Mesendoderm (in vitro differentiated cells): ENCODE data around the gene XCL1.
"Not testable (repeated sequence)": the region's sequence is repeated elsewhere in the genome, so short reads cannot be mapped to it uniquely, and the experiment has no call there.

Experiments used
- DNase-seq: peaks from one replicate; pipeline ENCODE4 v3.0.0; 2013
- H2AK5ac ChIP-seq: 2 replicates; pipeline ENCODE4 v1.6.1; 2013; ENCODE audit warnings: low read length, inconsistent platforms
- H2BK120ac ChIP-seq: 2 replicates; pipeline ENCODE4 v1.6.1; 2013; ENCODE audit warnings: low read depth, mild to moderate bottlenecking, low read length, moderate library complexity, mixed read lengths
- H2BK15ac ChIP-seq: replicated peaks from 2 replicates; pipeline ENCODE4 v1.6.1; 2013; ENCODE audit warnings: low read depth, mild to moderate bottlenecking, moderate library complexity
- H2BK5ac ChIP-seq: 2 replicates; pipeline ENCODE4 v1.6.1; 2013; ENCODE audit warnings: low read length, inconsistent platforms
- H3K18ac ChIP-seq: 2 replicates; pipeline ENCODE4 v1.6.1; 2013; ENCODE audit warnings: mild to moderate bottlenecking, low read length, mixed read lengths
- H3K23ac ChIP-seq: one replicate; pipeline ENCODE4 v1.6.1; 2013; ENCODE audit warnings: low read length
- H3K27ac ChIP-seq: 2 replicates; pipeline ENCODE4 v1.5.1; 2013; ENCODE audit warnings: low read depth, mild to moderate bottlenecking, inconsistent platforms, low read length, moderate library complexity
- H3K27me3 ChIP-seq: 2 replicates; pipeline ENCODE4 v1.6.1; 2013; ENCODE audit warnings: low read length, control low read depth, mild to moderate bottlenecking, inconsistent platforms; ENCODE audit not compliant: insufficient read depth, poor library complexity
- H3K36me3 ChIP-seq: 2 replicates; pipeline ENCODE4 v1.6.1; 2013; ENCODE audit warnings: low read length, inconsistent platforms; ENCODE audit not compliant: control insufficient read depth, insufficient read depth
- H3K4ac ChIP-seq: one replicate; pipeline ENCODE4 v1.6.1; 2013; ENCODE audit warnings: low read depth, mild to moderate bottlenecking, low read length, moderate library complexity
- H3K4me1 ChIP-seq: 2 replicates; pipeline ENCODE4 v1.6.1; 2013; ENCODE audit warnings: low read depth, low read length, inconsistent platforms; ENCODE audit not compliant: control insufficient read depth
- H3K4me2 ChIP-seq: 2 replicates; pipeline ENCODE4 v1.6.1; 2013; ENCODE audit warnings: low read length
- H3K4me3 ChIP-seq: 2 replicates; pipeline ENCODE4 v1.5.1; 2013; ENCODE audit warnings: mild to moderate bottlenecking, low read length
- H3K56ac ChIP-seq: one replicate; pipeline ENCODE4 v1.6.1; 2013; ENCODE audit warnings: low read length
- H3K79me1 ChIP-seq: 2 replicates; pipeline ENCODE4 v1.6.1; 2013; ENCODE audit warnings: low read length, inconsistent platforms
- H3K79me2 ChIP-seq: 2 replicates; pipeline ENCODE4 v1.6.1; 2013; ENCODE audit warnings: mild to moderate bottlenecking, low read length; ENCODE audit not compliant: control insufficient read depth, insufficient read depth
- H3K9ac ChIP-seq: 2 replicates; pipeline ENCODE4 v1.6.1; 2013; ENCODE audit warnings: low read length, inconsistent platforms
- H4K5ac ChIP-seq: one replicate; pipeline ENCODE4 v1.6.1; 2013; ENCODE audit warnings: low read length
- H4K8ac ChIP-seq: one replicate; pipeline ENCODE4 v1.6.1; 2013; ENCODE audit warnings: low read depth, mild to moderate bottlenecking, control low read depth, low read length, moderate library complexity
- WGBS: extraction: QIAGEN DNeasy Blood & Tissue Kit; methylation state at CpG from one replicate; pipeline ENCODE4 v1.1.7; 2013; ENCODE audit warnings: low lambda C conversion rate, missing lambda C conversion rate; ENCODE audit not compliant: insufficient coverage; ENCODE audit errors: extremely low coverage; 5-methylcytosine and 5-hydroxymethylcytosine counted together

The XCL1 gene

DNA sequence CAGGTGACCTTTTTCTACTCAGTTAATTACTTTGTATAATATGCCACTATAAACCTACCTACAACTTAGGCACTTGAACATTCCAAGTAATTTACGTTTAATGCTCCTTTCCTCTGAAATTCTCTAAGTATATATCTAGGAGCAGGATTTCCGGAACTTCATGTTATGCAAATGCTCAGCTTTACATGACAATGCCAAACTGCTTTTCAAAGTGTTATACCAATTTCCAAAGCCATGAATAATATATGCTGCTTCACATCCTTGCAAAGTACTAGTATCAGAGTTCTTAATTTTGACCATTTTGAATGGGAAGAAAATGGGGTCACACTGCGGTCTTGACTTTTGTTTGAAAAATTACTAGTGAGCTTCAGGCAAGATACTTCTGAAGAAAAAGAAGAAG lies 5.8 kb upstream of the XCL1 start:
- no peak overlapping the region for H3K18ac ChIP-seq
- no peak overlapping the region for H3K23ac ChIP-seq
- no peak overlapping the region for H3K56ac ChIP-seq
- H3K9ac ChIP-seq = no peak overlapping the region
- no peaks in the 10 kb centered on the region for H3K79me2 ChIP-seq
- H2BK120ac ChIP-seq = no peak overlapping the region
- no peak overlapping the region for H2AK5ac ChIP-seq
- no peak overlapping the region for H4K5ac ChIP-seq
- H2BK5ac ChIP-seq = no peak overlapping the region
- H3K4ac ChIP-seq = no peak overlapping the region
- no peaks in the 10 kb centered on the region for H3K27me3 ChIP-seq
- H2BK15ac ChIP-seq = no peak overlapping the region
- no peak for DNase-seq
- WGBS = no CpG with 5 or more reads among the region's 3 CpGs
- no peak overlapping the region for H3K4me3 ChIP-seq
- H3K27ac ChIP-seq = no peak overlapping the region
- no peaks in the 10 kb centered on the region for H3K4me1 ChIP-seq
- H3K4me2 ChIP-seq = no peak overlapping the region
- H4K8ac ChIP-seq = no peak overlapping the region
- no peaks in the 10 kb centered on the region for H3K79me1 ChIP-seq
- H3K36me3 ChIP-seq = no peaks in the 10 kb centered on the region

GRCh38 chr1:168572633-168573032 lies 3.8 kb upstream of the XCL1 start:
- H3K4me3 ChIP-seq = no peak overlapping the region
- no peak overlapping the region for H3K23ac ChIP-seq
- no peaks in the 10 kb centered on the region for H3K79me1 ChIP-seq
- no peak overlapping the region for H4K8ac ChIP-seq
- no peak overlapping the region for H3K4me2 ChIP-seq
- H3K4ac ChIP-seq = no peak overlapping the region
- no peak overlapping the region for H3K56ac ChIP-seq
- no peaks in the 10 kb centered on the region for H3K79me2 ChIP-seq
- no peak overlapping the region for H4K5ac ChIP-seq
- DNase-seq = no peak
- no CpG with 5 or more reads among the region's 3 CpGs for WGBS
- no peak overlapping the region for H3K9ac ChIP-seq
- H2BK15ac ChIP-seq = no peak overlapping the region
- H3K27ac ChIP-seq = no peak overlapping the region
- H3K27me3 ChIP-seq = no peaks in the 10 kb centered on the region
- H2AK5ac ChIP-seq = no peak overlapping the region
- H3K18ac ChIP-seq = no peak overlapping the region
- no peaks in the 10 kb centered on the region for H3K36me3 ChIP-seq
- H3K4me1 ChIP-seq = no peaks in the 10 kb centered on the region
- no peak overlapping the region for H2BK120ac ChIP-seq
- no peak overlapping the region for H2BK5ac ChIP-seq

DNA sequence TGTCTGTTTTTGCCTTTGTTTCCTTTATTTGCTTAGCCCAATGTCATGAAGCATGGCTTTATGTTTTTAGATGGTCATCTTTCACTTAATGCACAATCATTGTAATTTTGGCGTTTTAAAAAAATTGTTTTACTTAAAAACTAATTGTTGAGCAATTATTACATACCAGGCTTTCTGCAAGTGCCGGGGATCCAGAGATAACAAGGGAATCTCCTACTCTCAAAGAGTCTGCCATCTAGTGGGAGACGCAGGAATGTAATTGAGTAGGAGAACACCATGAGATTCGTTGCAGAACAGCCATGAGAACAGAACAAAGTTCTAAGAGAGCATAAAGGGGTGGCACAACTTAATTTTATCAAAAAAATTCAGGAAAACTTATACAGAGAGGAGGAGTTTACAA lies 2.2 kb upstream of the XCL1 start:
- no CpG with 5 or more reads among the region's 4 CpGs for WGBS
- not testable (repeated sequence) for H2AK5ac ChIP-seq, H2BK120ac ChIP-seq, H3K56ac ChIP-seq, H3K79me1 ChIP-seq, H2BK5ac ChIP-seq, H3K9ac ChIP-seq, H3K27ac ChIP-seq, H3K4ac ChIP-seq, H3K36me3 ChIP-seq, H4K5ac ChIP-seq, H3K18ac ChIP-seq, H3K4me1 ChIP-seq, H2BK15ac ChIP-seq, H3K27me3 ChIP-seq, H4K8ac ChIP-seq, H3K79me2 ChIP-seq, H3K4me2 ChIP-seq, H3K4me3 ChIP-seq, H3K23ac ChIP-seq
- peak; percentile 21 for DNase-seq

GRCh38 chr1:168578531-168579185 lies 2.3 kb downstream of the XCL1 start:
- H3K9ac ChIP-seq, H3K79me1 ChIP-seq, H2AK5ac ChIP-seq, H3K23ac ChIP-seq, H3K4ac ChIP-seq, H3K4me2 ChIP-seq, H4K8ac ChIP-seq, H3K36me3 ChIP-seq, H2BK5ac ChIP-seq, H3K18ac ChIP-seq, H3K4me3 ChIP-seq, H3K27ac ChIP-seq, H4K5ac ChIP-seq, H3K56ac ChIP-seq, H3K27me3 ChIP-seq, H3K79me2 ChIP-seq, H2BK15ac ChIP-seq, DNase-seq, H3K4me1 ChIP-seq, H2BK120ac ChIP-seq: not testable (repeated sequence)
- no CpG with 5 or more reads among the region's 2 CpGs for WGBS

DNA sequence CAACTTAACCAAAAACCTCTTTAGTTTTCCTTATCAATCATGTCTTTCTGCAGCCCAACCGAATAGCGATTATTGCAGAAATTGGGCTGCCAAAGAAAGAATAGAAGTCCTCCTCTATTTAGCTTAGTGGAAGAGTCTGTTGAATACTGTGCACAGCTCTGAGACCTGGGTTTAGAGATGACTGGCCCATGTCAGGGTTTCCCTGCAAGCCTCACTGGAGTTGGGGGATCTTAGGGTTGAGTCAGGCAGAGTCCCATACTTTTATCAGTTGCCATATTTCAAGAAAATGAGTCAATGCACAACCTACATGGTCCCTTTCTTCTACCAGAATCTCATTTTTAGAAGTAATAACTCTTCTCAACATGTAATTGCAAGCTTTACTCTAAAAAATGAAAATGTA lies 3.9 kb downstream of the XCL1 start:
- not testable (repeated sequence) for H3K27me3 ChIP-seq, H3K18ac ChIP-seq, H3K4me2 ChIP-seq

DNA sequence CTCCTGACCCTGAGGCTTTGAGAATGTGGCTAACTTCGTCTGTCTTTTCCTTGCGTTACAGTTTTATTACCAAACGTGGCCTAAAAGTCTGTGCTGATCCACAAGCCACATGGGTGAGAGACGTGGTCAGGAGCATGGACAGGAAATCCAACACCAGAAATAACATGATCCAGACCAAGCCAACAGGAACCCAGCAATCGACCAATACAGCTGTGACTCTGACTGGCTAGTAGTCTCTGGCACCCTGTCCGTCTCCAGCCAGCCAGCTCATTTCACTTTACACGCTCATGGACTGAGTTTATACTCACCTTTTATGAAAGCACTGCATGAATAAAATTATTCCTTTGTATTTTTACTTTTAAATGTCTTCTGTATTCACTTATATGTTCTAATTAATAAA lies 4.6 kb downstream of the XCL1 start:
- H3K36me3 ChIP-seq, H3K79me1 ChIP-seq, H3K4ac ChIP-seq, H2AK5ac ChIP-seq, H3K9ac ChIP-seq, H3K4me3 ChIP-seq, H3K27ac ChIP-seq, H2BK15ac ChIP-seq, H3K4me2 ChIP-seq, H2BK120ac ChIP-seq, H4K5ac ChIP-seq, H3K4me1 ChIP-seq, DNase-seq, H3K56ac ChIP-seq, H4K8ac ChIP-seq, H3K27me3 ChIP-seq, H3K79me2 ChIP-seq, H3K23ac ChIP-seq, H3K18ac ChIP-seq, H2BK5ac ChIP-seq: not testable (repeated sequence)
- WGBS = no CpG with 5 or more reads among the region's 7 CpGs

More for the DNA sequence above, 3.9 kb downstream of the XCL1 start:
- H4K8ac ChIP-seq, H3K23ac ChIP-seq, H3K4ac ChIP-seq, H2BK15ac ChIP-seq, H3K4me3 ChIP-seq, H3K36me3 ChIP-seq, H2BK120ac ChIP-seq, H3K27ac ChIP-seq, H3K79me2 ChIP-seq, H2BK5ac ChIP-seq, DNase-seq, H3K79me1 ChIP-seq, H4K5ac ChIP-seq, H3K56ac ChIP-seq, H3K4me1 ChIP-seq, H2AK5ac ChIP-seq, H3K9ac ChIP-seq: not testable (repeated sequence)
- WGBS = no CpG with 5 or more reads among the region's 2 CpGs
